LNCaP clone FGC (cell line): Measurements from ENCODE around the gene MOV10L1.

Source experiments
- DNase-seq: peaks from one replicate; pipeline ENCODE4 v3.0.0-alpha.2; 2011; ENCODE audit warnings: low read depth
- H3K4me3 ChIP-seq: 2 replicates; pipeline ENCODE4 v1.5.1; 2011; ENCODE audit warnings: mild to moderate bottlenecking, low read depth, low read length, control low read depth
- TF ChIP-seq, protein P1 (sequence below): IDR thresholded peaks from 2 replicates; pipeline ENCODE4 v1.5.1; 2012; ENCODE audit warnings: mild to moderate bottlenecking; ENCODE audit not compliant: control insufficient read depth, insufficient read depth; ENCODE audit errors: extremely low read depth

Gene MOV10L1

DNA sequence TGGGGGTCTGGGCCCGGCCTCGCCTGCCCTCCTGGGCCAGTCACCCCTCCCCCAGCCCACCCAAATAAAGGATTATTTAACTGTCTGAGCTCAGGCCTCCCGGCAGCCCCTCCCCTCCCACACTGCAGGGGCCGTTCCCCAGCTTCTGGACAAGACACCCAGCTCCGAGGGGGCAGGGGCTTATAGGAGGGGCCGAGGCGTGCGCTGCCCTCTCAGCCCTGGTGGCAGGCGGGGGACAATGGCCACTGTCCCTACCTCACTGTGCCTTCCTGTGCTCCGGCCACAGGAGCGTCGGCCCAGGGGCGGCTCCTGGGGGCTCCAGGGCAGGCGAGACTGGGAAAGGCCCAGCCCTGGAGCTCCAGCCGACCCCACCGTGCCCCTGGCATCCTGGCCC is 108.8 kb downstream of the MOV10L1 start:
- no peak overlapping the region for H3K4me3 ChIP-seq
- DNase-seq = no peak
- TF ChIP-seq, protein P1, sequence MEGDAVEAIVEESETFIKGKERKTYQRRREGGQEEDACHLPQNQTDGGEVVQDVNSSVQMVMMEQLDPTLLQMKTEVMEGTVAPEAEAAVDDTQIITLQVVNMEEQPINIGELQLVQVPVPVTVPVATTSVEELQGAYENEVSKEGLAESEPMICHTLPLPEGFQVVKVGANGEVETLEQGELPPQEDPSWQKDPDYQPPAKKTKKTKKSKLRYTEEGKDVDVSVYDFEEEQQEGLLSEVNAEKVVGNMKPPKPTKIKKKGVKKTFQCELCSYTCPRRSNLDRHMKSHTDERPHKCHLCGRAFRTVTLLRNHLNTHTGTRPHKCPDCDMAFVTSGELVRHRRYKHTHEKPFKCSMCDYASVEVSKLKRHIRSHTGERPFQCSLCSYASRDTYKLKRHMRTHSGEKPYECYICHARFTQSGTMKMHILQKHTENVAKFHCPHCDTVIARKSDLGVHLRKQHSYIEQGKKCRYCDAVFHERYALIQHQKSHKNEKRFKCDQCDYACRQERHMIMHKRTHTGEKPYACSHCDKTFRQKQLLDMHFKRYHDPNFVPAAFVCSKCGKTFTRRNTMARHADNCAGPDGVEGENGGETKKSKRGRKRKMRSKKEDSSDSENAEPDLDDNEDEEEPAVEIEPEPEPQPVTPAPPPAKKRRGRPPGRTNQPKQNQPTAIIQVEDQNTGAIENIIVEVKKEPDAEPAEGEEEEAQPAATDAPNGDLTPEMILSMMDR = no peak

DNA sequence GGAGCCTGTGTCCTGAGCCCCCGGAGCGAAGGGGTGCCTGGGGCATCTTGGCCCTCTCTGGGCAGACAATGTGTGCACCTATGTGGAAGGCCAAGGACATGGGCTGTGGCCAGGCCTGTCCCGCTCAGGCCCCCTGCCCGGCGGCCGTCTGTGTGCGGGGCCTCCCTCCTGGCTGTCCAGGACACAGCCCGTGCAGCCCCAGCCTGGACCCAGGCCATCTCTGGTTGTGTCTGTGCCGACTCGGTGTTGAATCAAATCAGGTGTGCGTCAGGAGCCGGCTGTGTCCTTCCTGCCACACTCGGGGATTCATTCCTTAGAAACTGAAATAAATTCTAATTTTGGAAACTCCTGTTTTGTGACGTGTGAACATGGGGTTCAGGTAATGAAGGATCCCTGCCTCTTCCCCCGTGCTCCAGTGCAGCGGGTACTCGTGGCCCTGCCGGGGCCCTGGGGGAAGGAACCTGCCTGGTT is 109.5 kb downstream of the MOV10L1 start:
- TF ChIP-seq, protein P1 = no peak
- H3K4me3 ChIP-seq = no peak overlapping the region
- no peak for DNase-seq

DNA sequence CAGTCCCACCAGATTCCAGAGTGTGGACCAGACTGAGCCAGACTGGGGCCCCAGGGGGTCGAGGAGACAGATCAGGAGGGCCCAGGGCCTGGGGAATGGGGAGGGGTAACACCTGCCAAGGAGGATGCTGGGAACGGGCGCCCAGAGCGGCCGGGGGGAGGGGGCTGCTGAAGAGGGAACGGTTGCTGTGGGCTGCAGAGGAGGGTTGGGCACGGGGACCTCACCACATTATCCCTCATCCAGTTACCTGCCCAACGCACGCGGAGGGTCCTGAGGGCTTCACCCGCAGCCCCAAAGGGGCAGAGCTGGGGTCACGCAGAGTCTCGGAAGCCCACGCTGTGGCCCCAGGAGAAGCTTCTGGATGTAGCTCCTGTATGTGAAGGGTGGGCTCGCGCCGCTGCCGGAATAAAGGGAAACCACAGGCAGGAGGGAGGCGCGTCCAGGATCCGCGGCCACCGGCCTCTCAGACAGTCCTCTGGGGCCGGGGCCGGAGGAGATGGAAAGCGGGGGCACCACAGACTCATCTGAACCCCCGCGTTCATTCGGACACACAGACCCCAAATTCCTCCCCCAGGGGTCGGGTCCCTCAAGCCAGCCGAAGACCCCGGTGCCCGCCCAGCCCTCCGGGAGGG is 110.1 kb downstream of the MOV10L1 start:
- TF ChIP-seq, protein P1 = no peak
- H3K4me3 ChIP-seq = peak overlapping the region; percentile 78
- no peak for DNase-seq

DNA sequence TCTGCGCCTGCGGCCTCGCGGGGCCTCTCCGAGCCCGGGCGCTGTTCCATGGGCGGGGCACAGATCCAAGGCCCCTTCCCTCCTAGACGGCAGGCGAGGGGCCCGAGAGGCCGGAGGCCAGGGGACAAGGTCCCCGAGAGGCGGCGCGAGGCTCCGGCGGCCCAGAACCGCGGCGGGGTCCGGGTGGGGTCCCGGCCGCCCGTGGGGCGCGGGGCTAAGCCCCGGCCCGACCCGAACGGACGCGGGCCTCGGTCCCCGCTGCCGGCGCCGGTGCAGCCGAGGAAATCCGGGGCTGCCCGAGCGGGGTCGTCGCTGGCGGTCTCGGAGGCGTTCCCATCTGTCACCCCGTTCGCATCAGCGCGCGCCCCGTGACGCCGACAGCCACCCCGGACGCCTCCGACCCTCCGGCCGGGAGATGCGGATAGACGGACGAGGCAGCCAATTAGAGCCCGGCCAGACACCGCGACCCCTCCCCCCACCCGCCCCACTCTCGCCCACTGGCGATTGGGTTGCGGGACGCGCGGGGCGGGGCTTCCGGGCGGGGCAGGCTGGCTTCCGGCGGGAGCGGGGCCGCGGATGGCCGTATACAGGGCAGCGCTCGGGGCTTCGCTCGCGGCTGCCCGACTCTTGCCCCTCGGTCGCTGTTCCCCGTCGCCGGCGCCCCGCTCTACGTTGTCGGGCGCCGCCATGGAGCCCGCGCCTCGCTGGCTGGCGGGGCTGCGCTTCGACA is 110.8 kb downstream of the MOV10L1 start, which contains the start of gene SELENOO:
SELENOO (plus strand) TSS at position 551 of the 730 bp plus-strand sequence; CDS start at position 577, 26 bp downstream.
- H3K4me3 ChIP-seq = peak within 1 kb of the TSS; percentile 78
- TF ChIP-seq, protein P1 = no peak
- no peak for DNase-seq

DNA sequence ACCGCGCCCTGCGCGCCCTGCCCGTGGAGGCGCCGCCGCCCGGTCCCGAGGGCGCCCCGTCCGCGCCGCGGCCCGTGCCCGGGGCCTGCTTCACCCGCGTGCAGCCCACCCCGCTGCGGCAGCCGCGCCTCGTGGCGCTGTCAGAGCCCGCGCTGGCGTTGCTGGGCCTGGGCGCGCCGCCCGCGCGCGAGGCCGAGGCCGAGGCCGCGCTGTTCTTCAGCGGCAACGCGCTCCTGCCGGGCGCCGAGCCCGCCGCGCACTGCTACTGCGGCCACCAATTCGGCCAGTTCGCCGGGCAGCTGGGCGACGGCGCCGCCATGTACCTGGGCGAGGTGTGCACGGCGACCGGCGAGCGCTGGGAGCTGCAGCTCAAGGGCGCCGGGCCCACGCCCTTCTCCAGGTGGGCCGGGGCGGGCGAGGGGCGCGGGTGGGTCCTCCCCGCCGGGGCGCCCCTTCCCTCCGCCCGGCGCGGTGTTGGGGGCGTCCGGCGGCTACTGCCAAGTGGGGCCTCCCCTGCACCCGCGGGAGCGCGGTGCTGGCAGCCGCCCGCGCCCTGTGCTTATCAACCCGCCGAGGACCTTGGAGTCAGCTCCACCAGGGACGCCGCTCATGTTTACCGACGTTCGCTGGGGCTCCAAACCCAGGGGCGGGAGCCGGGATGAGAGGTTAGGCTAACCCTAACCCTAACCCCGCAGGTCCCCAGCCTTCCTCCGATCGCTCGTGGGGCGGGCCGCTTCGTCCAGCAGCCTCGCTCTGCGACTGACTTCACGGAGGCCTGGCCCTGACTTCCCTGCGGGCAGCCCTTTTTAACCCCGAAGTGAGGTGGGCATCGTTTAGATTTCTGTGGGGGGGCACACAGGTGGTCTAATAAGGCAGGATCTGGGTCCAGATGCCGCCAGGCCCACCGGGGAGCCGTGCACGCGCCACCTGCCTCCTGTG is 111.7 kb downstream of the MOV10L1 start:
- TF ChIP-seq, protein P1 = no peak
- peak overlapping the region; percentile 78 for H3K4me3 ChIP-seq
- DNase-seq = no peak

DNA sequence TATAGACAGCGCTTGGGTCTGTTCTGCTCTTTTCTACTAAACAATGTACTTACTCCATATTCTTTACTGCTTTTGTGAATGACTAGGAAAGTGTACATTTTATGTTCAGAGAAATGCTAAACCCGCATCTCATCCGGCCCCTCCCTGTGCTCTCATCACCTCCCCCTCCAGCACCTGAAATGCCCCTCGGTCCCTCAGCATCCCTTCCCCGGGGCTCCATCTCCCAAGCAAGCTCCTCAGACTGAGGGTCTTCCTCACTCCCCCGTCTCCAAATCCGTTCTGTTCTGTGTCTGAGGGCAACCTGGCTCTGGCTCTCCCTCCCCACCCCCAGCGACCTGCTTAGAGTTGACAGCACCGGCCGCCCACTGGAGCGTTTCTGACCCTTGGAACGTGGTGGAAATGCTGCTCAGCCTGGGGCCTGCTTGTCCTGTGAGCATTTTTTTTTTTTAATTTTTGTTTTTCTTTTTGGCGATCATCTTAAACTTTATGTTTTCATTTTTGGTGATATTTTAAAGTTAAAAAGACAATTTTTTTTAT is 112.4 kb downstream of the MOV10L1 start:
- DNase-seq = no peak
- peak overlapping the region; percentile 78 for H3K4me3 ChIP-seq
- TF ChIP-seq, protein P1 = no peak
